HG03575 (cell line): ENCODE results near the gene CAPN5.

Source experiments
- ATAC-seq: cut with Tn5 transposase; IDR thresholded peaks from one replicate; pipeline ENCODE4 v1.9.1; 2021; ENCODE audit not compliant: unreplicated experiment, insufficient number of reproducible peaks, low FRiP score; ENCODE audit errors: extremely low read depth

CAPN5 gene

GRCh38 chr11:77153276-77154185, 86.8 kb downstream of the CAPN5 start:
- no peak for ATAC-seq

- no peak for ATAC-seq
Observed at GRCh38 chr11:77154381-77155081, 87.8 kb downstream of the CAPN5 start.

DNA sequence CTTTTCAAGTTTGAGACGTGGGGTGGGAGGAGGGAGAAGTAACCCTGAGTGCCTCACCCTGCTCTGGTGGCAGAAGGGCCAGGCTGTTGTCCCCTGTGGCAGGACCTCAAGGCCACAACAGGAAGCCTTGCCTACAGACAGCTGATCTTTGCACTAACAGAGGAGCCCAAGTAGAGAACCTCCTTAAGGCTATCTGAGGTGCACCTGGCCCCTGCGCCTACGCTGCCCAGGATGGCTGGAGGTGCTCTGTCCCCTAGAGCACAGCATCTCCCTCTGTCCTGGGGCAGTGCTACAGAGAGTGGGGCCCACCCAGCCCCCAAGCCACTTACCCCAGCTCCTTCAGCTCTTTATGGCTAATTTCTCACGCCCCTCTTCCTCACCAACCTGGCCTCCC, 88.3 kb downstream of the CAPN5 start:
- ATAC-seq: no peak

DNA sequence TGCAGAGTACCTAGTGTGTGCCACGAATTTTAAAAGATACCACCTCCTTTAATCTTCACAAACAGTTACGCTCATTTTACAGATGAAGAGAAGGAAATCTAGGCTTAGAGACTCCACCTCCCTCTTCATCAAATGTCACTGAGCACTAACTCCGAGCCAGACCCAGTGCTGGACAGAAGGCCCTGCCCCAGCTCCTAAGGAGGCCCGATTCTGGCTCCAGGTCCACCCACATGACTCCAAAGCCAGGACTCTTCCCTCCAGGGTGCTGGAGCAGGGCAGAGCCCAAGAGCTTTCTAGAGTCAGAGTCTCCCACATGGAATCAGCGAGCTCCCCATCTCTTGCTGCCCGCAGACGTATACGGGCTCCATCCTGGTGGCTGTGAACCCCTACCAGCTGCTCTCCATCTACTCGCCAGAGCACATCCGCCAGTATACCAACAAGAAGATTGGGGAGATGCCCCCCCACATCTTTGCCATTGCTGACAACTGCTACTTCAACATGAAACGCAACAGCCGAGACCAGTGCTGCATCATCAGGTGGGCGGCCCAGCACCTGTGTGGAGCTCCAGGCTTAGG, 88.9 kb downstream of the CAPN5 start:
- ATAC-seq: no peak

DNA sequence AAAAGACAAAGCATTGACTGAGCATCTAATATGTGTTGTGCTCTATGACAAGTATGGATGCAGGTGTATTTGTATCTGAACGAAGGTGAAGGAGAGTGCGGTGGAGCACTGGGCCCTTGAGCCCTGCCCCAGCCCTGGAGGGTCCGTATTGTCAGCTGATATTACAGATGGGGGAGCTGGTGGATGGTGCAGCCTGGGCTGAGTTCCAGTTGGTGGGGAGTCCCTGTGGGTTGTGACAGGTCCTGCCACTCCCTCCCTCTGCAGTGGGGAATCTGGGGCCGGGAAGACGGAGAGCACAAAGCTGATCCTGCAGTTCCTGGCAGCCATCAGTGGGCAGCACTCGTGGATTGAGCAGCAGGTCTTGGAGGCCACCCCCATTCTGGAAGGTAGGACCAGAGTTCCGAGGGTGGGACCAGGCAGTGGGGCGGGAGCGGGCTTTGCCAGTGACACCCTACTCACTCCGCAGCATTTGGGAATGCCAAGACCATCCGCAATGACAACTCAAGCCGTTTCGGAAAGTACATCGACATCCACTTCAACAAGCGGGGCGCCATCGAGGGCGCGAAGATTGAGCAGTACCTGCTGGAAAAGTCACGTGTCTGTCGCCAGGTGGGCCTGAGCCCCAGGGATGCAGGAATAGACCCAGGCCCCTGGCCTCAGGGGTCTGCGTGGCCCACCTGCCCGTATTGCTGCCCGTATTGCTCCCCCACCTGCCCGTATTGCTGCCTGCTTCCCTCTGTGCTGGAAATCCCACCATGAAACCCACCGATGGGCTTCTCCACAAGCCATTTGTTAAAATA, 89.8 kb downstream of the CAPN5 start:
- ATAC-seq: no peak

- ATAC-seq: no peak
Observed at GRCh38 chr11:77158041-77158695, 91.4 kb downstream of the CAPN5 start.

DNA sequence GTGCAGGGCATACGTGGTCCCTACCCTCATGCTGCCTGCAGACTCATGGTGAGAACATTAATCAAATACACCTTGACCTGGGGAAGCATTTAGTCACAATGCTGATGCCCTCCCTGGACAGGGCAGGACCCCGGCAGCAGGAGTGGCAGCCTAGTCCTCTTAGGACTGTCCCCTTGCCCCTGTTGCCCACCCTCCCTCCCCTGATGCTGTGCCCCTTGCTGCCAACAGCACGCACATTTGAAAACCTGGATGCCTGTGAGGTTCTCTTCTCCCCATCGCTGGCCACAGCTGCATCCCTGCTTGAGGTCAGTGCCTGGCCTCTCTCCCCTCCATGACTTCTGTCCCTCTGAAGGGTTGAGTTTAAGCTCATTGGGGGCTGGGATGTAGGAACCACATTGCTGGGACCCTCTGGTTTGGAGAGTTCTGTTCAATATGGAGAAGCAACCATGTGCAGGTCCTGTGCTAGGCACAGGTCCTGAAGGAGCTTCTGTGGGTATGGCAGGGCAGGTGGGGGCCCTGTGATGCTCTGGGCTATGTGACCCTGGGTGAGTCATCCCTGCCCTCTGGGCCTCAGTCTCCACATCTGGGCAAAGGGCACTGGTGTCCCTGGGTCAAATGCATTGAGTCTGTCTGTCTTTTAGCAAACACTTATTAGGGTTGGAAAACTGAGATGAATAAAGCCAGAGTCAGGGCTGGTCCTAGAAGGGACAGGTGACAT, 92.6 kb downstream of the CAPN5 start:
- no peak for ATAC-seq

DNA sequence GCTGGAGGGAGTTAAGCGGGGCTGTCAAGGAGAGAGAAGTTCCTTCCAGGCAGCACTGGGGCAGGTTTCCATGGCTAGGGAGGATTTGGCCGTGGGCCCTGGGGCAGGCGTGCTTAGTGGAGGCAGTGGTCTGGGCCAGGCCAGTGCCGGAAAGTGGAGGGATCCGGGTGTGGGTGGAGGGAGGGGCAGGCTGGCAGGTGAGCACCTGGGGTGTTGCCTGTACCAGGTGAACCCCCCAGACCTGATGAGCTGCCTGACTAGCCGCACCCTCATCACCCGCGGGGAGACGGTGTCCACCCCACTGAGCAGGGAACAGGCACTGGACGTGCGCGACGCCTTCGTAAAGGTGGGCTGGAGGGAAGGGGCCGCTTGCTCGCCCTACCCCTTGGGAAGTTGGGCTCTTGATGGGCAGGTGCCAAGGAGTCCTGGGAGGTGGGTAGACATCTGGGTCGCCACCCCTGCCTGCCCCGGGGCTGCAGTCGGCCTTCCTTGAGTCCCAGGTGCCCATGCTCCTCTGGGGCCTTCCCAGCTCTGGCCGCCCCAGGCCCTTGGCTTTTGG, 93.2 kb downstream of the CAPN5 start:
- ATAC-seq: no peak

DNA sequence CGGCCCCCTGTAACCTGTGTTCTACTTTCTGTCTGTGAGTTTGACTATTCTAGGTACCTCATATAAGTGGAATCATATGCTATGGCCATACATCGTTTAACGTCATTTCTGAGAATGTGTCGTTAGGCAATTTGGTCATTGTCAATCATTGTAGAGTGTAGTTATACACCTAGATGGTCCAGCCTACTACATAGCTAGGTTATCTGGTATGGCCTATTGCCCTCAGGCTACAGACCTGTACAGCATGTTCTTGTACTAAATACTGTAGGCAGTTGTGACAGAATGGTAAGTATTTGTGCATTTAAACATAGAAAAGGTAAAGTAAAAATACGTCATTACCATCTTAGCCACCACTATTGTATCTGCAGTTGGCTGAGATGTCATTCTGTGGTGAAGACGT, 96.5 kb downstream of the CAPN5 start:
- ATAC-seq: no peak

DNA sequence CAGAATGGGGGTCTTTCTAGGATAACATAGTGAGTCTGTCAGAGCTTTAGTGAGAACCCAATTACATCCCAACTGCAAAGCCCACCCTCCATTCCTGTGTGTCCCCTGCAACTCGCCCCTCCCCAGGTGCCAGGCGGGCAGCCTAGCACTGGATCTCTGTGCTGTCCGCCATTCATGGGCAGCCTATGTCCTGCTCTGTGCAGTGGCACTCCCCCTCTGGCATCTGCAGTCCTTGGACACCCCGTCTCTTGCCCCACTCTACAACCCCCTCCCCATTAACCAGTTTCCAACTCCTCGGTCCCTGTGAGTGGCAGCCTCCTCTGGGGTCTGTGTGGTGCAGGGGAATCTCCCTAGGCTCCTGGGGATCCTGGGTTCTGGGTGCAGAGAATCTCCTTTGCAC, 98.3 kb downstream of the CAPN5 start:
- ATAC-seq: no peak

GRCh38 chr11:77166021-77166420, 99.2 kb downstream of the CAPN5 start:
- no peak for ATAC-seq

- no peak for ATAC-seq
Observed at GRCh38 chr11:77167111-77167626, 100.4 kb downstream of the CAPN5 start.

DNA sequence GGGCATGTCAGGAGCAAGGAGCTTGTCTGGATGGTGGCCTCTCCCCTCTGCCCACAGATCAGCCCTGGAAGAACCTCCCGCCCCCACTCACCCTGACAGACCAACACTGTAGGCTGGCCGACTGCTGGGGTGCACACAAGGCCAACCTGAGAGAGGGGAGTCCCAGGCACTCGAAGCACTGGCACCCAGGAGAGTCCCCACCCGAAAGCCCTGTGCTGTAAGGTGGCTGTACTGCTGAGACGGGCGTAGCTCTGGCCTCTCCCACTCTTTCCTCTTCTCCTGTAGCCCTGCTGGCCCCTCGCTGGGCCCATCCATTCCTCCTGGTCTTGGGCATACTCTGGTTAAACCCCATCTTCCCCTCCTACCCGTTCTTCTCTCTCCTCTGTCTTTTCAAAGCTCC, 101.0 kb downstream of the CAPN5 start:
- no peak for ATAC-seq

GRCh38 chr11:77170107-77170506, 103.3 kb downstream of the CAPN5 start:
- ATAC-seq: no peak

DNA sequence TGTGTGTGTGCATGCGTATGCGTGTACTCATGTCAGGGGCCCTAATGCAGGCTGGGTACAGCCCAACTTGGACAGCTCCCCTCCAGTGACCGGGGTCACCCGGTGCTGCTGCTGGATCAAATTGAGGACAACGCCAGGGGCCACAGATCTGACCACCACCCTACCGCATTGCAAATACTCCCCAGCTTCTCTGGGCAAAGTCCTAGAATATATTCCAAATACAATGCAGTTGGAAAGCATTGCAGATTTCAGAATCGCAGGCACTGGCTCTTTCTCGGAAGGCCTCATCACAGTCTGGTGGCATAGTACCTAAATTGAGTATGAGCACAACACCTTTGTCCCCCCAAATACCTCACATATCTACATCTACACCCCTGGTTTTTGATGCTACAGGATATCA, 104.5 kb downstream of the CAPN5 start:
- no peak for ATAC-seq

DNA sequence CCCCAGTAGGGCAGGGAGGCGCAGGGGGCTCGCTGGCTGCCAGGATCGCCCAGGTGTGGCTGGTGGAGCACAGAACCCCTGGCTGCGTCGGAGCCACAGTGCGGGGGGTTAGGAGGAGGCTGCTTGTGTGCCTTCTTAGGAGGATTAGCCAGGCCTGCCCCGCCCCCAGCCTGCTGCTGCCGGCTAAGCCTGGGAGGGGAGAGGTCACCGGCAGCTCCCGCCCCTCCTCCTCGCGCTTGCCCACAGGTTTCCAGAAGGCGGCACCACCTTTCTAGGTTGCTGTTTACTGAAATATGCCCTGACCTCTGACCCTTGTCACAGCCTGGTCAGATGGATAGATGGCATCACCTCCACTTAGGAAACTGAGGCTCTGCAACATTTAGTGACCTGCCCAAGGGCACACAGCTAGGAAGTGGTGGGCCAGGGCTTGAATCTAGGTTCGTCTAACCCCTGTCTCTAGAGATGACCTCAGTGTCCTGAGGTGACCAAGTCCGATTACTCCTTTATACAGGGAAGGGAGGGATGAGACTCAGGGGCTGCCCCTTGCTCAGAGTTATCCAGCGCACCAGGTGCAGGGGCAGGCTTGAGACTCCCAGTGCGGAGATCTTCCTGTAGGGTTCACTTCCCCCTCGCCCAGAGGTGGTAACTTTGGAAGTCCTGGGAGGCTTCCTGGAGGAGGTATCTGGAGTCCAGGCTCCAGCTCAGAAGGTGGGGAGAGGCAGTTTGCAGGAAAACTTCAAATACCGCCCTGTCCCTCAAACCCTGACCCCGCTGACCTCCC, 105.3 kb downstream of the CAPN5 start:
- no peak for ATAC-seq

DNA sequence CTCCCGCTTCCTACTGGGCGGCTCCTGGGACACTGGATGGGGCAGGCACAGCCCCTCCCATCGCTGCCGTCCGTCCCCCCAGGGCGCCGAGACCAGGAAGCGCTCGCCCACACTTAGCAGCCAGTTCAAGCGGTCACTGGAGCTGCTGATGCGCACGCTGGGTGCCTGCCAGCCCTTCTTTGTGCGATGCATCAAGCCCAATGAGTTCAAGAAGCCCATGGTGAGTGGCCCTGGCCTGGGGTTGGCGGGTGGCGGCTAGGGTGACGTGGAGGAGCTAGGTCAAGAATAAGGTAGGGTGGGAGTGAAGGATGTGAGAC, 105.9 kb downstream of the CAPN5 start:
- ATAC-seq: no peak
